Measurements from ENCODE around the gene NAV3. TPM values are rescaled to one million over a fixed set of nuclear protein-coding genes. Genes with fewer than 3 reads are reported as not detected.

NAV3 gene
- polyA plus RNA-seq, 1 of the 3 experiments (the other 2 are of a cell fraction) = 10.5 TPM

DNA sequence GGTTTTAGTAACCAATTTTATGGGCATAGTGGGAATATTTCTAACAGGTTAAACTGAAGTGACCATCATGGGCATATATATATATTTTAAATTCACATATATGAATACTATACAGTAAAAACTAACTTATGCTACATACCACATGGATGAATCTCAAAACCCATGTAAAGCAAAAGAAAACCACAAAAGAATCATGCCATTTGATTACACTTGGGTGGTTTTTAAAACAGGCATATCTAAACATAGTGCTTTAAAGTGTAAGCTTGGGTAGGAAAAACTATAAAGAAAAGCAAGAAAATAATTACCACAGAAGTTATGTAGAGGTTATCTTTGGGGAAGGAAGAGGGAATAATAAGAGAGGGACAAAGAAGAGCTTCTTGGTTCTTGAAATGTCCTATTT lies 326.1 kb downstream of the NAV3 start:
- H3K4me3 ChIP-seq (ENCODE audit: low read depth in 2 of 2, low read length in 1 of 2) = no peak overlapping the region
- CTCF ChIA-PET = interaction anchor here (0.9 kb wide), 1 partner anchor 11 kb away, joined by 3 read pairs; no protein-coding TSS in a partner anchor
- POLR2A ChIA-PET = no interaction called here
- H3K9me3 ChIP-seq = no peaks in the 10 kb centered on the region
- no peak for DNase-seq
- H3K27ac ChIP-seq (ENCODE audit: low read depth in 2 of 2, low read length in 1 of 2) = no peak overlapping the region
- TF ChIP-seq JUND (IDR thresholded peaks at IDR 0.05) = no peak
- no peak for TF ChIP-seq FOXJ3 (CRISPR knock-in tag; IDR thresholded peaks at IDR 0.05)
- TF ChIP-seq PBX3 (IDR thresholded peaks at IDR 0.05) = no peak
- TF ChIP-seq FOSL2 (IDR thresholded peaks at IDR 0.05; ENCODE audit: borderline replicate concordance, low read depth) = no peak
- TF ChIP-seq YY1 (IDR thresholded peaks at IDR 0.05; ENCODE audit: low read depth) = no peak
- no peak for TF ChIP-seq GATA2 (CRISPR knock-in tag; IDR thresholded peaks at IDR 0.05)
- TF ChIP-seq TEAD4 (IDR thresholded peaks at IDR 0.05; ENCODE audit: borderline replicate concordance, insufficient read depth) = no peak
- TF ChIP-seq CTCF (IDR thresholded peaks at IDR 0.05) = no peak
- no peak for TF ChIP-seq MEF2A (IDR thresholded peaks at IDR 0.05; ENCODE audit: borderline replicate concordance, low read depth)
- TF ChIP-seq, protein P1, sequence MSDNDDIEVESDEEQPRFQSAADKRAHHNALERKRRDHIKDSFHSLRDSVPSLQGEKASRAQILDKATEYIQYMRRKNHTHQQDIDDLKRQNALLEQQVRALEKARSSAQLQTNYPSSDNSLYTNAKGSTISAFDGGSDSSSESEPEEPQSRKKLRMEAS (IDR thresholded peaks at IDR 0.05; ENCODE audit: low read depth) = no peak
- TF ChIP-seq TAF1 (IDR thresholded peaks at IDR 0.05; ENCODE audit: borderline replicate concordance, low read depth, low read length) = no peak
- no peak for TF ChIP-seq RAD21 (IDR thresholded peaks at IDR 0.05; ENCODE audit: low read length)
- no peak for TF ChIP-seq SIN3A (IDR thresholded peaks at IDR 0.05; ENCODE audit: borderline replicate concordance, low read depth, low read length)
- TF ChIP-seq USF2 (IDR thresholded peaks at IDR 0.05; ENCODE audit: borderline replicate concordance, low read depth, low read length) = no peak
- TF ChIP-seq, protein P2, sequence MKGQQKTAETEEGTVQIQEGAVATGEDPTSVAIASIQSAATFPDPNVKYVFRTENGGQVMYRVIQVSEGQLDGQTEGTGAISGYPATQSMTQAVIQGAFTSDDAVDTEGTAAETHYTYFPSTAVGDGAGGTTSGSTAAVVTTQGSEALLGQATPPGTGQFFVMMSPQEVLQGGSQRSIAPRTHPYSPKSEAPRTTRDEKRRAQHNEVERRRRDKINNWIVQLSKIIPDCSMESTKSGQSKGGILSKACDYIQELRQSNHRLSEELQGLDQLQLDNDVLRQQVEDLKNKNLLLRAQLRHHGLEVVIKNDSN (IDR thresholded peaks at IDR 0.05; ENCODE audit: borderline replicate concordance, low read depth) = no peak
- no peak for TF ChIP-seq EZH2phosphoT487 (IDR thresholded peaks at IDR 0.05; ENCODE audit: borderline replicate concordance, low read depth)
- TF ChIP-seq FOXM1 (IDR thresholded peaks at IDR 0.05; ENCODE audit: low read depth) = no peak
- H3K79me2 ChIP-seq (ENCODE audit: insufficient read depth) = no peaks in the 10 kb centered on the region
- peaks cover 0 to 5% of the 10 kb centered on the region in 2 experiments; a peak in 1 of 4 replicates for H3K4me1 ChIP-seq (ENCODE audit: control insufficient read depth in 1 of 2, insufficient read depth in 2 of 2, low read depth in 1 of 2, low read length in 1 of 2)
- no peak overlapping the region for H3K4me2 ChIP-seq
- H3K36me3 ChIP-seq (replicated peaks in 1 of 2; ENCODE audit: control insufficient read depth in 1 of 2, insufficient read depth in 2 of 2, low read length in 1 of 2) = peaks cover 6 to 19% of the 10 kb centered on the region in 2 experiments
- H3K9me2 ChIP-seq = no peaks in the 10 kb centered on the region
- H3K9ac ChIP-seq = no peak overlapping the region
- H3K27me3 ChIP-seq (ENCODE audit: insufficient read depth) = no peaks in the 10 kb centered on the region
- H3F3A ChIP-seq (replicated peaks; ENCODE audit: insufficient read depth) = peaks cover 3% of the 10 kb centered on the region
- no peaks in the 10 kb centered on the region for H4K20me1 ChIP-seq (ENCODE audit: insufficient read depth)
- H2AFZ ChIP-seq (ENCODE audit: low read depth) = 0 out of 2 replicates have a peak overlapping the region, but pooled peaks have one; percentile 15
